Heart left ventricle (tissue), 16 donors: ENCODE measurements around the gene TBC1D20. TPM values are rescaled to one million over a fixed set of nuclear protein-coding genes. Genes with fewer than 3 reads are reported as not detected.

ENCODE experiments used
- ATAC-seq, 4 donors: fragments of 200-7000 bp; cut with Tn5 transposase; one replicate each; pipeline ENCODE4 v1.9.1; 2020 to 2022; ENCODE audit warnings: moderate library complexity in 4 of 4, mild to moderate bottlenecking in 3 of 4, moderate number of reproducible peaks in 1 of 4
- DNase-seq, 5 donors: peaks; one replicate each; pipeline ENCODE4 v3.0.0-alpha.2; 2020
- H3K27ac ChIP-seq, 12 donors: fragments of 200-600 bp; sonication (generic) in 4 of 12; one replicate each; pipeline versions ENCODE4 v1.5.0 to v1.8.0; 2016 to 2022; ENCODE audit warnings: mild to moderate bottlenecking in 2 of 12
- H3K27me3 ChIP-seq, 9 donors: fragments of 200-600 bp; sonication (generic) in 2 of 9; one replicate each; pipeline versions ENCODE4 v1.5.1 to v1.8.0; 2016 to 2022; ENCODE audit warnings: mild to moderate bottlenecking in 3 of 9
- H3K36me3 ChIP-seq, 9 donors: fragments of 200-600 bp; sonication (generic) in 2 of 9; one replicate each; pipeline versions ENCODE4 v1.5.0 to v1.8.0; 2018 to 2022; ENCODE audit warnings: mild to moderate bottlenecking in 2 of 9
- H3K4me1 ChIP-seq, 12 donors: fragments of 200-600 bp; sonication (generic) in 4 of 12; one replicate each; pipeline versions ENCODE4 v1.5.0 to v1.8.0; 2016 to 2022; ENCODE audit warnings: mild to moderate bottlenecking in 3 of 12
- H3K4me3 ChIP-seq, 12 donors: fragments of 200-600 bp; sonication (generic) in 4 of 12; one replicate each; pipeline versions ENCODE4 v1.5.0 to v1.8.0; 2017 to 2022; ENCODE audit warnings: mild to moderate bottlenecking in 9 of 12, moderate library complexity in 4 of 12
- H3K9me3 ChIP-seq, 12 donors: fragments of 200-600 bp; sonication (generic) in 4 of 12; one replicate each; pipeline versions ENCODE4 v1.5.0 to v1.8.0; 2016 to 2022; ENCODE audit warnings: mild to moderate bottlenecking in 1 of 12
- POLR2A ChIP-seq, 2 donors: fragments of 450-650 bp; IDR thresholded peaks; one replicate each; pipeline ENCODE4 v1.6.1; 2017; ENCODE audit warnings: antibody characterized with exemption in 2 of 2, mild to moderate bottlenecking in 2 of 2, moderate library complexity in 2 of 2
- WGBS, 4 donors: extraction: QIAGEN DNeasy Blood & Tissue Kit in 2 of 4; methylation state at CpG; one replicate each; pipeline versions ENCODE4 v1.1.5 to v1.1.7; 2013 to 2018; 5-methylcytosine and 5-hydroxymethylcytosine counted together
- intact Hi-C, 10 donors: fragments of 100-400 bp; cut with DNase I; formaldehyde crosslinking; loops; one replicate each; pipeline versions ENCODE4 v1.11.1 to v1.14.2; 2022
- polyA plus RNA-seq, 2 donors: library from polyadenylated mRNA; stranded (reverse); fragments of 200-250 nt; gene quantifications; one replicate each; pipeline ENCODE4 v1.2.3, GENCODE V29; 2013
- total RNA-seq, 9 donors: library from RNA; depleted of rRNA in 2 of 9; stranded (reverse); fragments of >200 nt in 2 of 9; fragmentation: NEBNext Ultra II Directional in 3 of 9; extraction: Animal tissue kit (Norgen Biotek cat#: 25700) in 3 of 9; gene quantifications; one replicate each; pipeline versions ENCODE4 v1.1.0 to v1.2.4, GENCODE V29; 2016 to 2023
- TF ChIP-seq, protein P1 (sequence below), 12 donors: fragments of 200-600 bp; sonication (generic) in 4 of 12; IDR thresholded peaks; one replicate each; pipeline versions ENCODE4 v1.5.0 to v1.8.0; 2018 to 2022; ENCODE audit warnings: antibody characterized with exemption in 12 of 12, mild to moderate bottlenecking in 5 of 12
- donor health status: ischemic (EF 13 %, LVEDD 7.1; RV severe dilation, severe dysfunction).
- donor health status: healthy with polysubstance abuse.
- donor health status: DM: no; HTN: yes; CAD: no.
- donor health status: DM: no; HTN: no; CAD: no.
- donor health status: ischemic (EF 25% LVEDD 6.9; RV normal size, moderate dysfunction).
- donor health status: ischemic (EF 25% LVEDD 5.7; RV mildly dilated, moderate dysfunction).
- donor health status: healthy.
- donor health status: DM: yes; HTN: yes; CAD: no.
- donor health status: ischemic (EF 35%, LVEDD 5.7; RV mildly dilated, moderate dysfunction).
- donor health status: nonischemic (EF 11% LVEDD 7.7; RV severe dilation, severe dysfunction).
- donor health status: DM: yes; HTN: yes; CAD: no.
- donor health status: PGD.
- donor health status: ischemic (EF 29% LVEDD 5.4; RV normal size, mild dysfunction).
- donor health status: nonischemic (EF 23%, LVEDD 6.1; RV moderate dilation, normal function).

Gene TBC1D20
- total and polyA plus RNA-seq, 11 donors = 9.3 to 38.9 (median 25.8) TPM

DNA sequence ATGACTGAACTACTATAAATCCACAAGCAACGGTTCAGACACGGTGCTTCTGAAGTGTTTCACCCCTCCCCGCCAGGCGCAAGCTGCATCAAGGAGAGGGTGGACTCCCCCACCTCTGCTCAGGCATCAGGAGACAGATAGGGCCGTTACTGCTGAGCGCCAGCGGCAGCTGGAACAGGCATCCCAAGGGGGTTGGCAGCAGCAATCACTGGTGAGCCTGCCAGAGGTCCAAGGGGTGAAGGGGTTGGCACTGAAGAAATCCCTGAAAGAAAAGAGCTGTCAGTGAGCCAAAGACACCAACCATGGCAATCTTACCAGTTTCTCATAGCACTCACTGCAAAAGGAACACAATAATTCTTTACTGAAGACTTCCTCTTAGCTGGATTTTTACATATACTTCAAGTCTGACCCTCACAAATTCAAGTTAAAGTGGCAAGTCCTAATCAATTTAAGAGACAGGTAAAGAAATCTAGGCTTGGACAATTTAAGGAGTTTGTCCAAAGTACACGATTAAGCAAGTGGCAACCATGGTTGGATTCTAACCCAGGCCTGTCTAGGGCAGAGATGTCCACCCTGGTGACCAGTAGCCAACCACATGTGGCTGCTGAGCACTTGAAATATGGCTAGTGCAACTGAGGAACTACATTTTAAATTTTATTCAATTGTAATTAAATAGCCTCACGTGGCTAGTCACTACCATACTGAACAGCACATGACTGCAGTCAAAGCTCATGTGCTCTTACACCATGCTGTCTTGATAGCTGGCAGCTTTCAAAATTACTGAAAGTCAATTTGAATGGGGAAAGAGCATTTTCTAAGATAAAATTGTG is 21.7 kb upstream of the TBC1D20 start:
- WGBS, 4 donors = 45 to 58% (median 49%) methylated on average over 9 of the region's 9 CpGs
- no peak for TF ChIP-seq POLR2A (IDR thresholded peaks at IDR 0.05)
- TF ChIP-seq, protein P1, sequence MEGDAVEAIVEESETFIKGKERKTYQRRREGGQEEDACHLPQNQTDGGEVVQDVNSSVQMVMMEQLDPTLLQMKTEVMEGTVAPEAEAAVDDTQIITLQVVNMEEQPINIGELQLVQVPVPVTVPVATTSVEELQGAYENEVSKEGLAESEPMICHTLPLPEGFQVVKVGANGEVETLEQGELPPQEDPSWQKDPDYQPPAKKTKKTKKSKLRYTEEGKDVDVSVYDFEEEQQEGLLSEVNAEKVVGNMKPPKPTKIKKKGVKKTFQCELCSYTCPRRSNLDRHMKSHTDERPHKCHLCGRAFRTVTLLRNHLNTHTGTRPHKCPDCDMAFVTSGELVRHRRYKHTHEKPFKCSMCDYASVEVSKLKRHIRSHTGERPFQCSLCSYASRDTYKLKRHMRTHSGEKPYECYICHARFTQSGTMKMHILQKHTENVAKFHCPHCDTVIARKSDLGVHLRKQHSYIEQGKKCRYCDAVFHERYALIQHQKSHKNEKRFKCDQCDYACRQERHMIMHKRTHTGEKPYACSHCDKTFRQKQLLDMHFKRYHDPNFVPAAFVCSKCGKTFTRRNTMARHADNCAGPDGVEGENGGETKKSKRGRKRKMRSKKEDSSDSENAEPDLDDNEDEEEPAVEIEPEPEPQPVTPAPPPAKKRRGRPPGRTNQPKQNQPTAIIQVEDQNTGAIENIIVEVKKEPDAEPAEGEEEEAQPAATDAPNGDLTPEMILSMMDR (IDR thresholded peaks at IDR 0.05) = no peak
- ATAC-seq (peak; percentile 92 to 94 (median 94)), DNase-seq (peak; percentile 55 to 77 (median 59))
- Histone ChIP-seq H3K4me1 (peaks cover 0 to 19% (median 4%) of the 10 kb centered on the region in 12 donors), H3K4me3 (no peak overlapping the region), H3K27me3 (no peaks in the 10 kb centered on the region), H3K36me3 (peaks cover 0 to 97% (median 84%) of the 10 kb centered on the region in 9 donors), H3K9me3 (no peaks in the 10 kb centered on the region), H3K27ac (peak overlapping the region in 2 of 12 donors; percentile 20 to 32)
- intact Hi-C loops = no loop called here

GRCh38 chr20:481167-481566 is 18.8 kb upstream of the TBC1D20 start:
- Histone ChIP-seq H3K4me3 (no peak overlapping the region), H3K9me3 (no peaks in the 10 kb centered on the region), H3K27me3 (no peaks in the 10 kb centered on the region), H3K4me1 (peaks cover 0 to 25% (median 8%) of the 10 kb centered on the region in 12 donors), H3K27ac (no peak overlapping the region), H3K36me3 (peaks cover 0 to 83% (median 71%) of the 10 kb centered on the region in 9 donors)
- 82 to 87% (median 85%) methylated on average over 1 of the region's 1 CpG for WGBS, 4 donors
- no peak for ATAC-seq
- intact Hi-C loops = no loop called here
- no peak for DNase-seq
- TF ChIP-seq, protein P1 (IDR thresholded peaks at IDR 0.05) = no peak
- no peak for TF ChIP-seq POLR2A (IDR thresholded peaks at IDR 0.05)

GRCh38 chr20:480044-480443 is 17.7 kb upstream of the TBC1D20 start:
- intact Hi-C loops = no loop called here

DNA sequence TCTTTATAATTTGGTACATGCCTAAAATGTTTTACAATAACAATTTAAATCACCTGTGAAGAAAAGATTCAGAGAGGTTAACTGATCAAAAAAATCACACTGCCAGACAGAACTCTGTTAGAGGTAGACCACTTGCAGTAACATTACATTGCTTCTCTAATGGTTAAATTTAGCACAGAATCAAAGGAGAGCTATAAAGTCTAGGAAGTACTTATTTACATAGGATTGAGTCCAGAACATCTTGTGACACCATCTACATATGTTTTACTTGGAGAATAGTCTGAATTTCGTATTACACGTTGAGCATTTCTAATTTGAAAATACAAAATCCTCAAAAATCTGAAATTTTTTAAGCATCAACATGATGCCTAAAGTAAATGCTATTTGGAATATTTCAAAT is 17.2 kb upstream of the TBC1D20 start:
- no peaks in the 10 kb centered on the region for H3K9me3 ChIP-seq
- H3K4me3 ChIP-seq = no peak overlapping the region
- H3K36me3 ChIP-seq = peaks cover 0 to 66% (median 56%) of the 10 kb centered on the region in 9 donors
- peaks cover 0 to 25% (median 8%) of the 10 kb centered on the region in 12 donors for H3K4me1 ChIP-seq
- ATAC-seq = no peak
- whole genome bisulfite sequencing, 4 donors = 52 to 69% (median 62%) methylated on average over 2 of the region's 2 CpGs
- DNase-seq = no peak
- intact Hi-C loops = loop anchor here (1.0 to 10.0 kb wide), 7 partner anchors 47 to 127 kb away; partner anchors contain the start of gene RBCK1 (in 2 of the 10)
- H3K27ac ChIP-seq = no peak overlapping the region
- TF ChIP-seq, protein P1 (IDR thresholded peaks at IDR 0.05) = no peak
- TF ChIP-seq POLR2A (IDR thresholded peaks at IDR 0.05) = no peak
- H3K27me3 ChIP-seq = no peaks in the 10 kb centered on the region

More at GRCh38 chr20:480044-480443, 17.7 kb upstream of the TBC1D20 start:
- Histone ChIP-seq H3K4me3 (no peak overlapping the region), H3K9me3 (no peaks in the 10 kb centered on the region), H3K27me3 (no peaks in the 10 kb centered on the region), H3K27ac (no peak overlapping the region), H3K36me3 (peaks cover 0 to 72% (median 59%) of the 10 kb centered on the region in 9 donors), H3K4me1 (peaks cover 0 to 25% (median 8%) of the 10 kb centered on the region in 12 donors)
- DNase-seq = no peak
- no peak for ATAC-seq
- WGBS, 4 donors = 55 to 62% (median 59%) methylated on average over 3 of the region's 3 CpGs
- TF ChIP-seq, protein P1 (IDR thresholded peaks at IDR 0.05) = no peak
- TF ChIP-seq POLR2A (IDR thresholded peaks at IDR 0.05) = no peak
